Gastrocnemius medialis (tissue), 4 donors: ENCODE results near the gene UROC1. TPM values are rescaled to one million over a fixed set of nuclear protein-coding genes. Genes with fewer than 3 reads are reported as not detected.

Source experiments
- ATAC-seq, 2 donors: fragments of 150-250 bp; one replicate each; pipeline ENCODE4 v1.9.1; 2016
- DNase-seq, 2 donors: peaks; one replicate each; pipeline ENCODE4 v3.0.0-alpha.2; 2019
- H3K27ac ChIP-seq, 4 donors: fragments of 200-600 bp; sonication (generic); 1 replicate in 1 of 4; 2 replicates in 3 of 4; pipeline ENCODE4 v1.5.1; 2016 to 2018; ENCODE audit warnings: mild to moderate bottlenecking in 2 of 4, moderate library complexity in 1 of 4
- H3K27me3 ChIP-seq, 3 donors: fragments of 200-600 bp; sonication (generic) in 2 of 3; 1 replicate in 1 of 3; 2 replicates in 2 of 3; pipeline versions ENCODE4 v1.5.1 to v1.6.0; 2016 to 2019; ENCODE audit warnings: mild to moderate bottlenecking in 1 of 3, moderate library complexity in 1 of 3
- H3K36me3 ChIP-seq, 2 donors: fragments of 200-600 bp; sonication (generic) in 1 of 2; one replicate each; pipeline ENCODE4 v1.5.1; 2017 to 2018
- H3K4me1 ChIP-seq, 2 donors: fragments of 200-600 bp; sonication (generic) in 1 of 2; one replicate each; pipeline ENCODE4 v1.5.1; 2016 to 2017; ENCODE audit warnings: mild to moderate bottlenecking in 2 of 2
- H3K4me3 ChIP-seq, 4 donors: fragments of 200-600 bp; sonication (generic) in 3 of 4; 1 replicate in 1 of 4; 2 replicates in 3 of 4; pipeline ENCODE4 v1.5.1; 2016 to 2019; ENCODE audit warnings: mild to moderate bottlenecking in 2 of 4
- H3K9me3 ChIP-seq, 3 donors: fragments of 200-600 bp; sonication (generic) in 2 of 3; 1 replicate in 1 of 3; 2 replicates in 2 of 3; pipeline ENCODE4 v1.5.1; 2016 to 2019
- CTCF ChIP-seq, 5 experiments: fragments of 450-650 bp in 3 of 5; fragments of 200-600 bp in 2 of 5; sonication (generic) in 2 of 5; IDR thresholded peaks in 4 of 5; conservative IDR thresholded peaks in 1 of 5; 1 replicate in 4 of 5; 2 replicates in 1 of 5; pipeline ENCODE4 v1.5.1; 2016 to 2019; ENCODE audit warnings: antibody characterized with exemption in 5 of 5, mild to moderate bottlenecking in 3 of 5, moderate library complexity in 3 of 5
- POLR2A ChIP-seq, 2 donors: fragments of 450-650 bp; IDR thresholded peaks; one replicate each; pipeline ENCODE4 v1.6.1; 2017; ENCODE audit warnings: antibody characterized with exemption in 2 of 2, mild to moderate bottlenecking in 2 of 2, moderate library complexity in 2 of 2
- in situ Hi-C, 4 donors: fragments of 200-750 bp; cut with MboI; loops; one replicate each; pipeline versions ENCODE4 v1.15.0 to v1.8.0; 2017; ENCODE audit warnings: low sequenced_read_pairs in 4 of 4
- intact Hi-C: fragments of 100-400 bp; cut with DNase I; formaldehyde crosslinking; loops from one replicate; pipeline ENCODE4 v1.15.1; 2023; ENCODE audit warnings: low total_unique reads
- total RNA-seq, 4 donors: library from RNA; depleted of rRNA; stranded (reverse); fragments of >200 nt; gene quantifications; one replicate each; pipeline versions ENCODE4 v1.1.0 to v1.2.3, GENCODE V29; 2016

UROC1 gene
- total RNA-seq, 4 donors from 2014 or later, result 0.07 to 0.36 TPM; not detected in 2

GRCh38 chr3:126494970-126495230 lies 22.7 kb downstream of the UROC1 start:
- Histone ChIP-seq H3K4me3 (no peak overlapping the region), H3K4me1 (peaks cover 0 to 15% of the 10 kb centered on the region in 2 donors), H3K9me3 (no peaks in the 10 kb centered on the region), H3K27me3 (no peaks in the 10 kb centered on the region), H3K27ac (no peak overlapping the region), H3K36me3 (no peaks in the 10 kb centered on the region)
- ATAC-seq (no peak), DNase-seq (no peak)
- intact Hi-C loops (no loop called here), in situ Hi-C loops (no loop called here)
- no peak for TF ChIP-seq POLR2A (IDR thresholded peaks at IDR 0.05)
- no peak for TF ChIP-seq CTCF (IDR thresholded peaks at IDR 0.05 in 4 of 5, conservative IDR thresholded peaks at IDR 0.05 in 1 of 5)

- DNase-seq (no peak), ATAC-seq (no peak)
- intact Hi-C loops (no loop called here), in situ Hi-C loops (no loop called here)
- Histone ChIP-seq H3K4me3 (no peak overlapping the region), H3K27ac (no peak overlapping the region), H3K36me3 (no peaks in the 10 kb centered on the region), H3K4me1 (peaks cover 0 to 15% of the 10 kb centered on the region in 2 donors), H3K9me3 (no peaks in the 10 kb centered on the region), H3K27me3 (no peaks in the 10 kb centered on the region)
- TF ChIP-seq CTCF (IDR thresholded peaks at IDR 0.05 in 4 of 5, conservative IDR thresholded peaks at IDR 0.05 in 1 of 5) (no peak), POLR2A (IDR thresholded peaks at IDR 0.05) (no peak)
Observed at GRCh38 chr3:126494204-126494969, 23.2 kb downstream of the UROC1 start.

- Histone ChIP-seq H3K4me3 (no peak overlapping the region), H3K27me3 (no peaks in the 10 kb centered on the region), H3K9me3 (no peaks in the 10 kb centered on the region), H3K27ac (no peak overlapping the region), H3K36me3 (no peaks in the 10 kb centered on the region), H3K4me1 (peaks cover 0 to 15% of the 10 kb centered on the region in 2 donors)
- ATAC-seq, result no peak
- no peak for DNase-seq
- intact Hi-C loops, result no loop called here
- TF ChIP-seq POLR2A (IDR thresholded peaks at IDR 0.05) (no peak), CTCF (IDR thresholded peaks at IDR 0.05 in 4 of 5, conservative IDR thresholded peaks at IDR 0.05 in 1 of 5) (no peak)
- in situ Hi-C loops, result no loop called here
Observed at GRCh38 chr3:126493739-126494138, 23.8 kb downstream of the UROC1 start.

- intact Hi-C loops (no loop called here), in situ Hi-C loops (no loop called here)
- Histone ChIP-seq H3K4me1 (peaks cover 0 to 15% of the 10 kb centered on the region in 2 donors), H3K36me3 (no peaks in the 10 kb centered on the region), H3K27ac (no peak overlapping the region), H3K27me3 (no peaks in the 10 kb centered on the region), H3K4me3 (no peak overlapping the region), H3K9me3 (no peaks in the 10 kb centered on the region)
- TF ChIP-seq POLR2A (IDR thresholded peaks at IDR 0.05) (no peak), CTCF (IDR thresholded peaks at IDR 0.05 in 4 of 5, conservative IDR thresholded peaks at IDR 0.05 in 1 of 5) (no peak)
- ATAC-seq, result no peak
- DNase-seq, result no peak
Observed at GRCh38 chr3:126493051-126493450, 24.5 kb downstream of the UROC1 start.
